OCI-LY1 (cell line): ENCODE measurements around the gene PSMD3.
A peak's percentile ranks its signal among the peaks of the same experiment; 100 is the strongest.

Source experiments
- H2AFZ ChIP-seq: fragments of 200-600 bp; sonication (generic), shearing (Covaris generic); 2 replicates; pipeline ENCODE4 v1.6.0; 2014; ENCODE audit warnings: antibody characterized with exemption, mild to moderate bottlenecking, low read length
- H3F3A ChIP-seq: fragments of 200-600 bp; sonication (generic), shearing (Covaris generic); 2 replicates; pipeline ENCODE4 v1.6.0; 2014; ENCODE audit warnings: mild to moderate bottlenecking, antibody characterized with exemption, low read length, moderate library complexity; ENCODE audit not compliant: insufficient read depth
- H3K27ac ChIP-seq: fragments of 200-600 bp; sonication (generic); 2 replicates; pipeline ENCODE4 v1.5.1; 2014; ENCODE audit warnings: low read length, mixed run types, mild to moderate bottlenecking, low read depth; ENCODE audit not compliant: poor library complexity, severe bottlenecking
- H3K27me3 ChIP-seq: fragments of 200-600 bp; sonication (generic); 2 replicates; pipeline ENCODE4 v1.6.0; 2014; ENCODE audit warnings: antibody characterized with exemption, mild to moderate bottlenecking, low read length, moderate library complexity; ENCODE audit not compliant: insufficient read depth
- H3K36me3 ChIP-seq: fragments of 200-600 bp; sonication (generic); 2 replicates; pipeline ENCODE4 v1.6.1; 2014; ENCODE audit warnings: mild to moderate bottlenecking, antibody characterized with exemption, low read length, moderate library complexity, mixed read lengths; ENCODE audit not compliant: insufficient read depth
- H3K4me1 ChIP-seq: fragments of 200-600 bp; sonication (generic); 2 replicates; pipeline ENCODE4 v1.5.1; 2014; ENCODE audit warnings: mild to moderate bottlenecking, low read length, moderate library complexity; ENCODE audit not compliant: insufficient read depth, severe bottlenecking
- H3K4me2 ChIP-seq: fragments of 200-600 bp; sonication (generic), shearing (Covaris generic); 2 replicates; pipeline ENCODE4 v1.6.1; 2014; ENCODE audit warnings: low read length
- H3K4me3 ChIP-seq: fragments of 200-600 bp; sonication (generic); 2 replicates; pipeline ENCODE4 v1.5.1; 2014; ENCODE audit warnings: low read length, low read depth, mild to moderate bottlenecking, mixed read lengths; ENCODE audit not compliant: poor library complexity, severe bottlenecking
- H3K79me2 ChIP-seq: fragments of 200-600 bp; shearing (Covaris generic); 2 replicates; pipeline ENCODE4 v1.6.1; 2016; ENCODE audit warnings: mixed run types, low read length, mixed read lengths; ENCODE audit not compliant: insufficient read depth
- H3K9ac ChIP-seq: fragments of 200-600 bp; sonication (generic), shearing (Covaris generic); 2 replicates; pipeline ENCODE4 v1.6.1; 2014; ENCODE audit warnings: mild to moderate bottlenecking, low read length, mixed read lengths
- H3K9me2 ChIP-seq: fragments of 200-600 bp; sonication (generic), shearing (Covaris generic); 2 replicates; pipeline ENCODE4 v1.6.1; 2014; ENCODE audit warnings: low read depth, mild to moderate bottlenecking, low read length, mixed read lengths
- H3K9me3 ChIP-seq: fragments of 200-600 bp; shearing (Covaris generic); 2 replicates; pipeline ENCODE4 v1.6.1; 2014; ENCODE audit warnings: low read length, mixed read lengths
- H4K20me1 ChIP-seq: fragments of 200-600 bp; sonication (generic), shearing (Covaris generic); 2 replicates; pipeline ENCODE4 v1.6.0; 2016; ENCODE audit warnings: mild to moderate bottlenecking, low read length; ENCODE audit not compliant: insufficient read depth
- CTCF ChIP-seq: fragments of 200-600 bp; sonication (generic), shearing (Covaris generic); IDR thresholded peaks from 2 replicates; pipeline ENCODE4 v1.5.1; 2017; ENCODE audit warnings: mild to moderate bottlenecking, antibody characterized with exemption, low read length, moderate library complexity, mixed read lengths
- EZH2 ChIP-seq: fragments of 200-600 bp; sonication (generic), shearing (Covaris generic); IDR thresholded peaks from 2 replicates; pipeline ENCODE4 v1.8.0; 2017; ENCODE audit warnings: borderline replicate concordance, mixed run types, mild to moderate bottlenecking, antibody characterized with exemption, low read length, moderate library complexity, mixed read lengths

Gene PSMD3

GRCh38 chr17:39939588-39940419 lies 40.8 kb upstream of the PSMD3 start:
- Histone ChIP-seq H3K9ac (no peak overlapping the region; the same call in 1 of the 2 replicates), H3K27me3 (no peaks in the 10 kb centered on the region), H3K4me3 (no peak overlapping the region)

GRCh38 chr17:39943702-39944392 lies 36.8 kb upstream of the PSMD3 start:
- Histone ChIP-seq H3K4me3 (no peak overlapping the region), H3K27me3 (no peaks in the 10 kb centered on the region), H3K4me1 (peaks cover 23% of the 10 kb centered on the region), H3K9ac (no peak overlapping the region), H4K20me1 (no peaks in the 10 kb centered on the region), H3K36me3 (no peaks in the 10 kb centered on the region), H3K9me2 (no peaks in the 10 kb centered on the region), H3F3A (no peaks in the 10 kb centered on the region), H3K4me2 (no peak overlapping the region), H3K9me3 (no peaks in the 10 kb centered on the region), H3K27ac (no peak overlapping the region), H2AFZ (no peak overlapping the region), H3K79me2 (no peaks in the 10 kb centered on the region)
- no peak for TF ChIP-seq EZH2
- TF ChIP-seq CTCF: no peak

More at GRCh38 chr17:39939588-39940419, 40.8 kb upstream of the PSMD3 start:
- H3K79me2 ChIP-seq: no peaks in the 10 kb centered on the region
- H2AFZ ChIP-seq: no peak overlapping the region
- H3F3A ChIP-seq: no peaks in the 10 kb centered on the region
- peaks cover 30% of the 10 kb centered on the region for H3K4me1 ChIP-seq
- no peaks in the 10 kb centered on the region for H4K20me1 ChIP-seq
- H3K9me3 ChIP-seq: no peaks in the 10 kb centered on the region
- TF ChIP-seq EZH2 (no peak), CTCF (peak; percentile 67)
- H3K4me2 ChIP-seq: peak overlapping the region; percentile 13; the same call in 1 of the 2 replicates
- H3K36me3 ChIP-seq: no peaks in the 10 kb centered on the region
- peak overlapping the region; percentile 19 for H3K27ac ChIP-seq
- H3K9me2 ChIP-seq: no peaks in the 10 kb centered on the region

- no peaks in the 10 kb centered on the region for H3K9me2 ChIP-seq
- no peak overlapping the region for H3K9ac ChIP-seq
- no peaks in the 10 kb centered on the region for H3F3A ChIP-seq
- H3K79me2 ChIP-seq: no peaks in the 10 kb centered on the region
- peaks cover 23% of the 10 kb centered on the region for H3K4me1 ChIP-seq
- H2AFZ ChIP-seq: no peak overlapping the region
- no peak overlapping the region for H3K4me3 ChIP-seq
- H4K20me1 ChIP-seq: no peaks in the 10 kb centered on the region
- H3K27me3 ChIP-seq: no peaks in the 10 kb centered on the region
- H3K36me3 ChIP-seq: no peaks in the 10 kb centered on the region
- H3K27ac ChIP-seq: no peak overlapping the region
- no peaks in the 10 kb centered on the region for H3K9me3 ChIP-seq
- H3K4me2 ChIP-seq: no peak overlapping the region
- TF ChIP-seq CTCF (no peak), EZH2 (no peak)
These were observed 36.3 kb upstream of the PSMD3 start for GRCh38 chr17:39944393-39944711.
